K562 (cell line): ENCODE data around the gene ADM5. TPM values are rescaled to one million over a fixed set of nuclear protein-coding genes. Genes with fewer than 3 reads are reported as not detected.
A peak's percentile ranks its signal among the peaks of the same experiment; 100 is the strongest.

Experiments
- ASH1L ChIP-seq: fragments of 450-650 bp; IDR thresholded peaks from 2 replicates; pipeline ENCODE4 v1.6.1; 2018; ENCODE audit warnings: borderline replicate concordance, mild to moderate bottlenecking, low read depth; ENCODE audit not compliant: partially characterized antibody
- C11orf30 ChIP-seq: fragments of 450-650 bp; IDR thresholded peaks from 2 replicates; pipeline ENCODE4 v1.6.1; 2016; ENCODE audit warnings: low read depth, mild to moderate bottlenecking
- EGR1 ChIP-seq: fragments of 450-650 bp; conservative IDR thresholded peaks from 2 replicates; pipeline ENCODE4 v1.6.1; 2017; ENCODE audit warnings: mild to moderate bottlenecking
- ELF2 ChIP-seq: fragments of 250-450 bp; sonication (Bioruptor Pico); IDR thresholded peaks from 2 replicates; pipeline ENCODE4 v1.5.0; 2021; ENCODE audit warnings: mild to moderate bottlenecking
- HNRNPUL1 ChIP-seq: fragments of 200-400 bp; formaldehyde crosslinking; IDR thresholded peaks from 2 replicates; pipeline ENCODE4 v1.6.1; 2017; ENCODE audit warnings: low read length
- JUND ChIP-seq, 2 experiments: IDR thresholded peaks; 2 replicates in 1 of 2; 3 replicates in 1 of 2; pipeline ENCODE4 v1.6.1; 2011; ENCODE audit warnings: borderline replicate concordance in 2 of 2, low read depth in 2 of 2, low read length in 2 of 2, improper control_type of control experiment in 1 of 2, missing biosample characterization in 1 of 2, missing genetic modification characterization in 1 of 2, missing genetic modification reagents in 1 of 2
- LCOR ChIP-seq: sonication (generic); formaldehyde crosslinking; IDR thresholded peaks from 2 replicates; pipeline ENCODE4 v1.8.0; 2022; ENCODE audit warnings: mild to moderate bottlenecking, missing genetic modification reagents
- MAFK ChIP-seq: IDR thresholded peaks from 2 replicates; pipeline ENCODE4 v1.6.1; 2011; ENCODE audit warnings: low read length, improper control_type of control experiment
- MAZ ChIP-seq, 2 experiments: fragments of 450-650 bp in 1 of 2; sonication (generic) in 1 of 2; formaldehyde crosslinking; IDR thresholded peaks in 1 of 2; conservative IDR thresholded peaks in 1 of 2; 2 replicates each; pipeline versions ENCODE4 v1.4.0 to v1.5.0; 2020; ENCODE audit warnings: mild to moderate bottlenecking in 1 of 2, missing genetic modification reagents in 1 of 2
- NELFE ChIP-seq: IDR thresholded peaks from 2 replicates; pipeline ENCODE4 v1.6.1; 2011; ENCODE audit warnings: mild to moderate bottlenecking; ENCODE audit not compliant: insufficient read depth, insufficient read length
- NEUROD1 ChIP-seq: fragments of 150-350 bp; IDR thresholded peaks from 2 replicates; pipeline ENCODE4 v1.6.1; 2014; ENCODE audit warnings: borderline replicate concordance, low read length, low read depth; ENCODE audit not compliant: partially characterized antibody
- NFE2 ChIP-seq: IDR thresholded peaks from 2 replicates; pipeline ENCODE4 v1.6.1; 2014; ENCODE audit warnings: antibody characterized with exemption, low read depth
- NR2F6 ChIP-seq: fragments of 450-650 bp; formaldehyde crosslinking; IDR thresholded peaks from 2 replicates; pipeline ENCODE4 v1.4.0; 2020; ENCODE audit warnings: mild to moderate bottlenecking
- PKNOX1 ChIP-seq: fragments of 450-650 bp; IDR thresholded peaks from 2 replicates; pipeline ENCODE4 v1.6.1; 2016
- RBM25 ChIP-seq: fragments of 200-400 bp; formaldehyde crosslinking; IDR thresholded peaks from 2 replicates; pipeline ENCODE4 v1.6.1; 2018; ENCODE audit warnings: low read length, low read depth, moderate library complexity; ENCODE audit not compliant: severe bottlenecking
- SMARCA4 ChIP-seq: fragments of 450-650 bp; IDR thresholded peaks from 2 replicates; pipeline ENCODE4 v1.6.1; 2016
- TAF1 ChIP-seq: IDR thresholded peaks from 2 replicates; pipeline ENCODE4 v1.6.1; 2011; ENCODE audit warnings: mild to moderate bottlenecking, low read length, moderate library complexity; ENCODE audit not compliant: insufficient read depth, control insufficient read depth, severe bottlenecking; ENCODE audit errors: extremely low read depth
- TAF7 ChIP-seq: fragments of 450-650 bp; IDR thresholded peaks from 2 replicates; pipeline ENCODE4 v1.6.1; 2016; ENCODE audit warnings: missing genetic modification characterization, missing compliant biosample characterization
- TEAD4 ChIP-seq, 2 experiments: sonication (generic) in 1 of 2; formaldehyde crosslinking in 1 of 2; IDR thresholded peaks; 2 replicates each; pipeline versions ENCODE4 v1.6.1 to v1.8.0; 2012 to 2022; ENCODE audit warnings: borderline replicate concordance in 1 of 2, inconsistent platforms in 1 of 2, low read length in 1 of 2, mild to moderate bottlenecking in 1 of 2, missing genetic modification reagents in 1 of 2
- TFAP4 ChIP-seq: sonication (generic); formaldehyde crosslinking; IDR thresholded peaks from 2 replicates; pipeline ENCODE4 v1.8.0; 2022; ENCODE audit warnings: missing genetic modification reagents, mild to moderate bottlenecking, moderate library complexity, borderline replicate concordance
- ZNF212 ChIP-seq: fragments of 450-650 bp; formaldehyde crosslinking; IDR thresholded peaks from 2 replicates; pipeline ENCODE4 v1.4.0; 2020; ENCODE audit warnings: mild to moderate bottlenecking
- ZNF282 ChIP-seq: sonication (generic); formaldehyde crosslinking; IDR thresholded peaks from 2 replicates; pipeline ENCODE4 v1.8.1; 2023; ENCODE audit warnings: missing genetic modification reagents
- ZNF444 ChIP-seq: fragments of 250-450 bp; sonication (Bioruptor Pico); IDR thresholded peaks from 2 replicates; pipeline ENCODE4 v1.4.0; 2020; ENCODE audit warnings: mild to moderate bottlenecking, moderate library complexity
- ZNF589 ChIP-seq: fragments of 200-800 bp; sonication (Bioruptor generic); IDR thresholded peaks from 2 replicates; pipeline ENCODE4 v1.6.1; 2016; ENCODE audit warnings: low read depth, missing genetic modification characterization, missing compliant biosample characterization
- polyA plus RNA-seq, 8 experiments: library from polyadenylated mRNA; depleted of rRNA in 4 of 8; stranded (reverse) in 5 of 8; unstranded in 3 of 8; fragments of >200 nt; fragmentation: Nextera tagmentation in 2 of 8; fragmentation: Illumina TruSeq in 1 of 8; extraction: Ambion mirVana in 2 of 8; extraction: Trizol in 1 of 8; gene quantifications; 2 replicates each; pipeline versions ENCODE4 v1.2.1 to v1.2.3, GENCODE V29; 2011 to 2014; ENCODE audit warnings: inconsistent platforms in 1 of 8, missing spikeins in 1 of 8
- total RNA-seq, 7 experiments: library from RNA; depleted of rRNA in 6 of 7; stranded (reverse); fragments of >200 nt in 6 of 7; fragmentation: Illumina TruSeq in 2 of 7; extraction: Trizol in 2 of 7; gene quantifications; 2 replicates each; pipeline versions ENCODE4 v1.2.1 to v1.2.3, GENCODE V29; 2011 to 2021; ENCODE audit warnings: low replicate concordance in 1 of 7

ADM5 gene
- total and polyA plus RNA-seq, 9 of the 15 experiments (the other 6 are each of a cell fraction or from before 2014, with no cell fraction given): 0.13 to 8.4 (median 2.0) TPM; not detected in 1

- no peak for TF ChIP-seq TAF1
- TF ChIP-seq ZNF282 (CRISPR knock-in tag): no peak
- TF ChIP-seq TFAP4 (CRISPR knock-in tag): peak; percentile 74; the same call in 1 of the 2 replicates
- TF ChIP-seq JUND (IDR thresholded peaks at IDR 0.05; ENCODE audit: borderline replicate concordance, low read depth, low read length): no peak; the same call in 1 of the 2 replicates
- TF ChIP-seq JUND (tag; IDR thresholded peaks at IDR 0.05; ENCODE audit: borderline replicate concordance, low read depth, low read length): no peak
- TF ChIP-seq NEUROD1: peak; percentile 97
- TF ChIP-seq ZNF212 (CRISPR knock-in tag): no peak
- no peak for TF ChIP-seq ZNF444 (CRISPR knock-in tag)
- no peak for TF ChIP-seq NR2F6 (CRISPR knock-in tag)
- TF ChIP-seq SMARCA4: no peak
- TF ChIP-seq ELF2: no peak
- no peak for TF ChIP-seq MAZ (CRISPR knock-in tag; conservative IDR thresholded peaks at IDR 0.05 in 1 of 2, IDR thresholded peaks at IDR 0.05 in 1 of 2)
- no peak for TF ChIP-seq NELFE
- no peak for TF ChIP-seq HNRNPUL1
- peak; percentile 84; the same call in 1 of the 2 replicates for TF ChIP-seq EGR1
- no peak for TF ChIP-seq TEAD4 (IDR thresholded peaks at IDR 0.05; ENCODE audit: low read length)
- no peak for TF ChIP-seq TEAD4 (CRISPR knock-in tag; IDR thresholded peaks at IDR 0.05; ENCODE audit: borderline replicate concordance)
- TF ChIP-seq C11orf30: peak; percentile 75; the same call in 1 of the 2 replicates
- peak; percentile 100 for TF ChIP-seq PKNOX1
- peak; percentile 83 for TF ChIP-seq NFE2
- peak; percentile 96 for TF ChIP-seq ASH1L
- TF ChIP-seq TAF7 (tag): no peak
- no peak for TF ChIP-seq ZNF589
- TF ChIP-seq LCOR: no peak
- TF ChIP-seq RBM25: peak; percentile 91
- peak; percentile 56; the same call in 1 of the 2 replicates for TF ChIP-seq MAFK
Measured at GRCh38 chr19:49676784-49677230, 12.6 kb upstream of the ADM5 start (continued).
